Left forelimb (tissue), 1 donor: ENCODE results near the gene SVEP1.

Source experiments
- DNase-seq: peaks from one replicate; pipeline ENCODE4 v3.0.0-alpha.2; 2018; ENCODE audit warnings: low spot score

Gene SVEP1

GRCh38 chr9:110317911-110318310, 261.6 kb downstream of the SVEP1 start:
- no peak for DNase-seq

- no peak for DNase-seq
Measured at GRCh38 chr9:110316261-110317075, 263.1 kb downstream of the SVEP1 start.
